ENCODE results near the gene LRRC47. TPM values are rescaled to one million over a fixed set of nuclear protein-coding genes. Genes with fewer than 3 reads are reported as not detected.

The LRRC47 gene
- total and polyA plus RNA-seq, 12 donors, result 16.9 to 58.3 (median 44.7) TPM

DNA sequence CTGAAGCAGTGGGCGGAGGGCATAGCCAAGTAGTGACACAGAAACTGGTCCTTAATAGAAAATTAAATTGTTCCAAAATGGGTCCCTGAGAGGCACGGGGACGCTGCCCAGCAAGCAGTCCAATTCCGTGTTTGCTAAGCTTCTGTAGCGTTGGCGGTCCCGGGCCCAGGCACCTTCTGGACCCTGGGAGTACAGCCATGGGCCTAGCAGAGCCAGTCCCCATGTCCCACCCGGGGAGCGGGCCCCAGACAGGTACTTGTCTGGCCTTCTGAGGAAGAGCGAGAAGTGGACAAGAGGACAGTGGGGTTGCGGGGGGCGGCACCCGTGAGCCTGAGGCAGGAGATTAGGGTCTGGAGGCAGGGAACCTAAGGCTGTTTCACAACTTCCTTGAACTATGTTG lies 55.5 kb downstream of the LRRC47 start:
- intact Hi-C loops (cut with DNase I), result loop anchor here in 1 of 2 donors (10.0 kb wide), 1 partner anchor 54 kb away; the partner anchor contains the start of gene LRRC47
- Histone ChIP-seq H3K4me3 (no peak overlapping the region), H3K27ac (no peak overlapping the region), H3K9me3 (replicated peaks in 1 of 3) (no peaks in the 10 kb centered on the region), H3K36me3 (replicated peaks in 1 of 2) (peaks cover 0 to 42% of the 10 kb centered on the region in 2 donors), H3K4me1 (replicated peaks in 1 of 2) (peaks cover 0 to 1% of the 10 kb centered on the region in 2 donors), H3K27me3 (no peaks in the 10 kb centered on the region)
- 95 to 98% (median 96%) methylated on average over 13 of the region's 13 CpGs for WGBS, 4 donors
- no peak for TF ChIP-seq POLR2A (IDR thresholded peaks at IDR 0.05)
- TF ChIP-seq, protein P1, sequence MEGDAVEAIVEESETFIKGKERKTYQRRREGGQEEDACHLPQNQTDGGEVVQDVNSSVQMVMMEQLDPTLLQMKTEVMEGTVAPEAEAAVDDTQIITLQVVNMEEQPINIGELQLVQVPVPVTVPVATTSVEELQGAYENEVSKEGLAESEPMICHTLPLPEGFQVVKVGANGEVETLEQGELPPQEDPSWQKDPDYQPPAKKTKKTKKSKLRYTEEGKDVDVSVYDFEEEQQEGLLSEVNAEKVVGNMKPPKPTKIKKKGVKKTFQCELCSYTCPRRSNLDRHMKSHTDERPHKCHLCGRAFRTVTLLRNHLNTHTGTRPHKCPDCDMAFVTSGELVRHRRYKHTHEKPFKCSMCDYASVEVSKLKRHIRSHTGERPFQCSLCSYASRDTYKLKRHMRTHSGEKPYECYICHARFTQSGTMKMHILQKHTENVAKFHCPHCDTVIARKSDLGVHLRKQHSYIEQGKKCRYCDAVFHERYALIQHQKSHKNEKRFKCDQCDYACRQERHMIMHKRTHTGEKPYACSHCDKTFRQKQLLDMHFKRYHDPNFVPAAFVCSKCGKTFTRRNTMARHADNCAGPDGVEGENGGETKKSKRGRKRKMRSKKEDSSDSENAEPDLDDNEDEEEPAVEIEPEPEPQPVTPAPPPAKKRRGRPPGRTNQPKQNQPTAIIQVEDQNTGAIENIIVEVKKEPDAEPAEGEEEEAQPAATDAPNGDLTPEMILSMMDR (IDR thresholded peaks at IDR 0.05), result no peak
- no peak for DNase-seq

DNA sequence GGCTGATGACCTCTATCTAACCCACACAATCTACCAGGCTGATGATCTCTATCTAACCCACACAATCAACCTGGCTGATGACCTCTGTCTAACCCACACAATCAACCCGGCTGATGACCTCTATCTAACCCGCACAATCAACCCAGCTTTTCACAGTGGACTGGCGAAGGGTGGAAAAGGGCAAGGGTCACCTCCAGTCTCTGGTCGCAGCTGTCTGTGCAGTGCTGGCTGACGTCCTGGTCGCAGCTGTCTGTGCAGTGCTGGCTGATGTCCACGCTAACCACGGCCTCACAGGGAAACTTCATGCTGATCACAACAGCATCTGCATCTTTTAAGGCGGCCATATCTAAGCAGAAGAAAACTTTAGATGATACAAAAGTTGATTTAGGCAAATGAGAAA lies 56.3 kb downstream of the LRRC47 start:
- peaks cover 0 to 42% of the 10 kb centered on the region in 2 donors for H3K36me3 ChIP-seq (replicated peaks in 1 of 2)
- no peak for TF ChIP-seq POLR2A (IDR thresholded peaks at IDR 0.05)
- TF ChIP-seq, protein P1 (IDR thresholded peaks at IDR 0.05), result no peak
- no peak overlapping the region for H3K4me3 ChIP-seq
- no peak overlapping the region for H3K27ac ChIP-seq
- DNase-seq, result no peak
- H3K9me3 ChIP-seq (replicated peaks in 1 of 3), result no peaks in the 10 kb centered on the region
- 82 to 91% (median 83%) methylated on average over 7 to 9 of the region's 9 CpGs for WGBS, 4 donors
- no peaks in the 10 kb centered on the region for H3K27me3 ChIP-seq
- intact Hi-C loops (cut with DNase I), result loop anchor here in 1 of 2 donors (10.0 kb wide), 1 partner anchor 55 kb away; the partner anchor contains the start of gene LRRC47
- H3K4me1 ChIP-seq (replicated peaks in 1 of 2), result no peaks in the 10 kb centered on the region

DNA sequence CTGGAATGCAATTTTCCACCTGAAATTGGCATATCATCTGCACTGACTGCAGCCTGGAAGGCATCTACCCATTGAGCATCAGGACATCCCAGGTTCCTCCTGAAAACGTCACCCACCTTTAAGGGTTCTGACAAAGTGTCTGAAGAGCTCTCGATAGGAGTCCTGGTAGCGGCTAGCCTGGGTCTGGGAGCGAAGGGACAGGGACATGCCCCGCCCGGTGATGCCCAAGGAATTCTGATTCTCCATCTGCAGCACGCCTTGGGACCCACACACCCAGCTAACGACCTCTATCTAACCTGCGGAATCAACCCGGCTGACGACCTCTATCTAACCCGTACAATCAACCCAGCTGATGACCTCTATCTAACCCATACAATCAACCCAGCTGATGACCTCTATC lies 57.4 kb downstream of the LRRC47 start:
- no peaks in the 10 kb centered on the region for H3K27me3 ChIP-seq
- no peak overlapping the region for H3K4me3 ChIP-seq
- no peak overlapping the region for H3K27ac ChIP-seq
- no peaks in the 10 kb centered on the region for H3K9me3 ChIP-seq (replicated peaks in 1 of 3)
- TF ChIP-seq POLR2A (IDR thresholded peaks at IDR 0.05), result no peak
- TF ChIP-seq, protein P1 (IDR thresholded peaks at IDR 0.05), result no peak
- no peak for DNase-seq
- WGBS, 4 donors, result 89 to 96% (median 95%) methylated on average over 12 of the region's 12 CpGs
- intact Hi-C loops (cut with DNase I), result no loop called here
- H3K4me1 ChIP-seq (replicated peaks in 1 of 2), result no peaks in the 10 kb centered on the region
- H3K36me3 ChIP-seq (replicated peaks in 1 of 2), result peaks cover 0 to 42% of the 10 kb centered on the region in 2 donors

DNA sequence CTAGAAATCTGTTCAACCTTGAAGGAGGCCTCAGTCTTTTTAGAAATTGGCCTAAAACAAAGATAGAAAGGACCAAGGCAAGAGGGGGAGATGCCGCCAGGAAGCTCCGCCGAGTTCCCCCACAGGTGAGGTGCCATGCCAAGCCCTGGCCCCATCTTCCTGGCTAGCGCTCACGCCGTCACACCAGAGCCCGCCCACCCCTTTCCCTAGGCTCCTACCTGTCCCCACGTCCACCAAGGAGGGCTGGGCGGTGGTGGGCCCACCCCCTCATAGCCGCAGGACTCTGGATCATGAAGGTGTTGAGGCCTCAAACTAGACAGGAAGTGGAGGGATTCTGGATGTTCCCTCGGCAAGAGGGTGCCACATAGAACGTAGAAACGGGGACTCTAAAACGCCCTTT lies 59.6 kb downstream of the LRRC47 start:
- Histone ChIP-seq H3K36me3 (replicated peaks in 1 of 2) (peaks cover 0 to 31% of the 10 kb centered on the region in 2 donors), H3K4me1 (replicated peaks in 1 of 2) (no peaks in the 10 kb centered on the region), H3K27me3 (no peaks in the 10 kb centered on the region), H3K9me3 (replicated peaks in 1 of 3) (no peaks in the 10 kb centered on the region), H3K4me3 (no peak overlapping the region), H3K27ac (no peak overlapping the region)
- intact Hi-C loops (cut with DNase I), result no loop called here
- WGBS, 4 donors, result 86 to 97% (median 92%) methylated on average over 8 to 14 of the region's 14 CpGs
- no peak for DNase-seq
- TF ChIP-seq POLR2A (IDR thresholded peaks at IDR 0.05), result no peak
- TF ChIP-seq, protein P1 (IDR thresholded peaks at IDR 0.05), result no peak
